H9 (cell line): ENCODE measurements around the gene BOLA3. TPM values are rescaled to one million over a fixed set of nuclear protein-coding genes. Genes with fewer than 3 reads are reported as not detected.

Source experiments
- DNase-seq: peaks from one replicate; pipeline ENCODE4 v3.0.0-alpha.2; 2017
- H2AFZ ChIP-seq: one replicate; pipeline ENCODE4 v1.6.1; 2013; ENCODE audit warnings: mild to moderate bottlenecking, low read length, control low read depth, moderate library complexity
- H2AK5ac ChIP-seq: 2 replicates; pipeline ENCODE4 v1.6.1; 2013; ENCODE audit warnings: low read length, control low read depth, mixed read lengths; ENCODE audit not compliant: insufficient read length
- H2BK120ac ChIP-seq: one replicate; pipeline ENCODE4 v1.6.1; 2013; ENCODE audit warnings: low read depth, mild to moderate bottlenecking, low read length, control low read depth, inconsistent platforms; ENCODE audit not compliant: poor library complexity, severe bottlenecking
- H2BK12ac ChIP-seq: 2 replicates; pipeline ENCODE4 v1.6.1; 2013; ENCODE audit warnings: low read length, control low read depth, mixed read lengths, low read depth; ENCODE audit not compliant: insufficient read length
- H2BK15ac ChIP-seq: 2 replicates; pipeline ENCODE4 v1.6.1; 2013; ENCODE audit warnings: low read depth, low read length, control low read depth
- H2BK20ac ChIP-seq: one replicate; pipeline ENCODE4 v1.6.1; 2013; ENCODE audit warnings: low read depth, mild to moderate bottlenecking, low read length, control low read depth, inconsistent platforms; ENCODE audit not compliant: poor library complexity, severe bottlenecking
- H2BK5ac ChIP-seq: 2 replicates; pipeline ENCODE4 v1.6.1; 2013; ENCODE audit warnings: low read length, control low read depth, mixed read lengths; ENCODE audit not compliant: insufficient read length
- H3K14ac ChIP-seq: 2 replicates; pipeline ENCODE4 v1.6.1; 2013; ENCODE audit warnings: low read length, control low read depth; ENCODE audit not compliant: insufficient read depth
- H3K18ac ChIP-seq: 2 replicates; pipeline ENCODE4 v1.6.1; 2013; ENCODE audit warnings: low read depth, mild to moderate bottlenecking, mixed read lengths, low read length, control low read depth; ENCODE audit not compliant: insufficient read length
- H3K23ac ChIP-seq: 2 replicates; pipeline ENCODE4 v1.6.1; 2013; ENCODE audit warnings: low read length, control low read depth, mixed read lengths, low read depth; ENCODE audit not compliant: insufficient read length
- H3K23me2 ChIP-seq: 2 replicates; pipeline ENCODE4 v1.6.1; 2013; ENCODE audit warnings: low read depth, mild to moderate bottlenecking, mixed read lengths, low read length, control low read depth; ENCODE audit not compliant: insufficient read length, poor library complexity, severe bottlenecking
- H3K27ac ChIP-seq: 2 replicates; pipeline ENCODE4 v1.5.1; 2013; ENCODE audit warnings: low read length, control low read depth, mixed read lengths, low read depth; ENCODE audit not compliant: insufficient read length
- H3K27me3 ChIP-seq: 2 replicates; pipeline ENCODE4 v1.6.1; 2013; ENCODE audit warnings: low read length, control low read depth, inconsistent platforms; ENCODE audit not compliant: insufficient read depth
- H3K4ac ChIP-seq: 2 replicates; pipeline ENCODE4 v1.6.1; 2013; ENCODE audit warnings: low read depth, mild to moderate bottlenecking, control low read depth, inconsistent platforms, low read length, moderate library complexity
- H3K4me1 ChIP-seq: 2 replicates; pipeline ENCODE4 v1.6.1; 2013; ENCODE audit warnings: low read length, control low read depth, inconsistent platforms; ENCODE audit not compliant: insufficient read depth
- H3K4me2 ChIP-seq: 2 replicates; pipeline ENCODE4 v1.6.1; 2013; ENCODE audit warnings: low read length, control low read depth, mixed read lengths; ENCODE audit not compliant: insufficient read length, insufficient read depth
- H3K56ac ChIP-seq: 2 replicates; pipeline ENCODE4 v1.6.1; 2013; ENCODE audit warnings: low read depth, mild to moderate bottlenecking, mixed read lengths, low read length, control low read depth; ENCODE audit not compliant: insufficient read length
- H3K79me1 ChIP-seq: 2 replicates; pipeline ENCODE4 v1.6.1; 2013; ENCODE audit warnings: low read depth, mild to moderate bottlenecking, moderate library complexity, low read length, control low read depth, inconsistent platforms; ENCODE audit not compliant: insufficient read depth, poor library complexity, severe bottlenecking
- H3K79me2 ChIP-seq: 2 replicates; pipeline ENCODE4 v1.6.1; 2013; ENCODE audit warnings: low read length, control low read depth, inconsistent platforms; ENCODE audit not compliant: insufficient read depth
- H3K9ac ChIP-seq: 2 replicates; pipeline ENCODE4 v1.6.1; 2013; ENCODE audit warnings: low read length, control low read depth, mixed read lengths; ENCODE audit not compliant: insufficient read length; ENCODE audit errors: extremely low read depth
- H3K9me3 ChIP-seq: one replicate; pipeline ENCODE4 v1.6.1; 2013; ENCODE audit warnings: low read depth, low read length, inconsistent platforms; ENCODE audit not compliant: control insufficient read depth
- H3T11ph ChIP-seq: one replicate; pipeline ENCODE4 v1.6.1; 2013; ENCODE audit warnings: mild to moderate bottlenecking, low read length, control low read depth, inconsistent platforms
- H4K20me1 ChIP-seq: one replicate; pipeline ENCODE4 v1.6.1; 2013; ENCODE audit not compliant: control insufficient read depth, insufficient read length, insufficient read depth
- H4K5ac ChIP-seq: 2 replicates; pipeline ENCODE4 v1.6.1; 2013; ENCODE audit warnings: low read depth, mild to moderate bottlenecking, mixed read lengths, low read length, control low read depth; ENCODE audit not compliant: insufficient read length
- H4K8ac ChIP-seq: replicated peaks from 2 replicates; pipeline ENCODE4 v1.6.1; 2013; ENCODE audit warnings: low read length, control low read depth, mixed read lengths, low read depth; ENCODE audit not compliant: insufficient read length
- H4K91ac ChIP-seq: 2 replicates; pipeline ENCODE4 v1.6.1; 2013; ENCODE audit warnings: low read depth, mild to moderate bottlenecking, moderate library complexity, mixed read lengths, low read length, control low read depth; ENCODE audit not compliant: insufficient read length
- H3K27ac Mint-ChIP-seq, 3 experiments: 2 replicates in 2 of 3; 3 replicates in 1 of 3; pipeline ENCODE4 v1.8.0; 2020 to 2021; ENCODE audit warnings: mixed read lengths in 3 of 3, mild to moderate bottlenecking in 1 of 3, moderate library complexity in 1 of 3
- H3K27me3 Mint-ChIP-seq: 2 replicates; pipeline ENCODE4 v1.8.0; 2021; ENCODE audit warnings: low read depth, mild to moderate bottlenecking, moderate library complexity, mixed read lengths
- H3K36me3 Mint-ChIP-seq, 3 experiments: 2 replicates in 2 of 3; 3 replicates in 1 of 3; pipeline ENCODE4 v1.8.0; 2020 to 2021; ENCODE audit warnings: low read depth in 3 of 3, mixed read lengths in 3 of 3; ENCODE audit not compliant: insufficient read depth in 1 of 3
- H3K4me1 Mint-ChIP-seq, 2 experiments: 2 replicates each; pipeline ENCODE4 v1.8.0; 2020; ENCODE audit warnings: mixed read lengths in 2 of 2
- H3K4me3 Mint-ChIP-seq, 2 experiments: 2 replicates in 1 of 2; 3 replicates in 1 of 2; pipeline ENCODE4 v1.8.0; 2020 to 2021; ENCODE audit warnings: mild to moderate bottlenecking in 2 of 2, mixed read lengths in 2 of 2, moderate library complexity in 1 of 2
- H3K9me3 Mint-ChIP-seq, 2 experiments: 2 replicates in 1 of 2; 3 replicates in 1 of 2; pipeline ENCODE4 v1.8.0; 2020; ENCODE audit warnings: mild to moderate bottlenecking in 2 of 2, mixed read lengths in 2 of 2, moderate library complexity in 1 of 2
- WGBS: extraction: QIAGEN DNeasy Blood & Tissue Kit; methylation state at CpG from one replicate; pipeline ENCODE4 v1.1.7; 2013; ENCODE audit warnings: missing lambda C conversion rate, low lambda C conversion rate, mixed read lengths; ENCODE audit not compliant: insufficient read length; ENCODE audit errors: extremely low coverage; 5-methylcytosine and 5-hydroxymethylcytosine counted together
- total RNA-seq: library from RNA; stranded (reverse); gene quantifications from 2 replicates; pipeline ENCODE4 v1.2.1, GENCODE V29; 2021
- TF ChIP-seq, protein P1 (sequence below): fragments of 200-600 bp; sonication (generic); conservative IDR thresholded peaks from 3 replicates; pipeline ENCODE4 v1.8.0; 2021; ENCODE audit warnings: antibody characterized with exemption, mild to moderate bottlenecking

The BOLA3 gene
- total RNA-seq, 1 experiment from 2014 or later: 45.0 TPM

DNA sequence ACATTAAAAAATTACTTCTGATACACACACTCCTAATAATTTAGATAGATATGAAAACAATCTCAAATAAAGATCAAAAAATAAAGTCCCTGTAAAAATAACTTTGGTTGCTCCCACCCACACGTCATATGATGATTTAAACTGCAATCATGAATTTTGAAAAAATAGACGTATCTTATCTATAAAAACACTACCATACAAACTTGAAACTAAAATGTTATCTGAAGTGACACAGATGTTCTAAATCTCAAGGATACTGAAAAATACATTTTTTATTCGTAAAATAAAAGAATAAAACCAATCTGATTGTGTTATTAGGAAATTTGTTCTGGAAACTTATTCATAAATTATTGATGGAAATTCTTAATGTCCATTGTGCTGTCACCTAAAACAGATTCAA, 8.1 kb upstream of the BOLA3 start:
- DNase-seq: no peak
- no peaks in the 10 kb centered on the region for H3K4me1 Mint-ChIP-seq
- H2BK15ac ChIP-seq: no peak overlapping the region

More for the DNA sequence above, 8.1 kb upstream of the BOLA3 start:
- Histone ChIP-seq H4K8ac (no peak overlapping the region), H2AK5ac (no peak overlapping the region), H4K91ac (no peak overlapping the region), H3K56ac (no peak overlapping the region), H3K79me1 (no peaks in the 10 kb centered on the region), H2AFZ (no peak overlapping the region), H3T11ph (no peak overlapping the region), H3K9ac (no peak overlapping the region), H3K23me2 (no peaks in the 10 kb centered on the region), H3K4me2 (no peak overlapping the region), H2BK12ac (no peak overlapping the region), H4K5ac (no peak overlapping the region), H3K14ac (no peak overlapping the region), H3K23ac (no peak overlapping the region), H3K4me1 (no peaks in the 10 kb centered on the region), H4K20me1 (no peaks in the 10 kb centered on the region), H3K27me3 (no peaks in the 10 kb centered on the region), H2BK20ac (no peak overlapping the region), H2BK120ac (no peak overlapping the region), H2BK5ac (no peak overlapping the region), H3K18ac (no peak overlapping the region), H3K27ac (no peak overlapping the region), H3K79me2 (no peaks in the 10 kb centered on the region), H3K4ac (no peak overlapping the region), H3K9me3 (no peaks in the 10 kb centered on the region)
- peaks cover 21 to 68% (median 63%) of the 10 kb centered on the region in 3 experiments; a peak in 6 of 7 replicates for H3K36me3 Mint-ChIP-seq
- H3K9me3 Mint-ChIP-seq: no peaks in the 10 kb centered on the region
- no peaks in the 10 kb centered on the region for H3K27me3 Mint-ChIP-seq
- no CpG with 5 or more reads among the region's 3 CpGs for WGBS
- no peak overlapping the region for H3K4me3 Mint-ChIP-seq
- no peak overlapping the region for H3K27ac Mint-ChIP-seq
- TF ChIP-seq, protein P1, sequence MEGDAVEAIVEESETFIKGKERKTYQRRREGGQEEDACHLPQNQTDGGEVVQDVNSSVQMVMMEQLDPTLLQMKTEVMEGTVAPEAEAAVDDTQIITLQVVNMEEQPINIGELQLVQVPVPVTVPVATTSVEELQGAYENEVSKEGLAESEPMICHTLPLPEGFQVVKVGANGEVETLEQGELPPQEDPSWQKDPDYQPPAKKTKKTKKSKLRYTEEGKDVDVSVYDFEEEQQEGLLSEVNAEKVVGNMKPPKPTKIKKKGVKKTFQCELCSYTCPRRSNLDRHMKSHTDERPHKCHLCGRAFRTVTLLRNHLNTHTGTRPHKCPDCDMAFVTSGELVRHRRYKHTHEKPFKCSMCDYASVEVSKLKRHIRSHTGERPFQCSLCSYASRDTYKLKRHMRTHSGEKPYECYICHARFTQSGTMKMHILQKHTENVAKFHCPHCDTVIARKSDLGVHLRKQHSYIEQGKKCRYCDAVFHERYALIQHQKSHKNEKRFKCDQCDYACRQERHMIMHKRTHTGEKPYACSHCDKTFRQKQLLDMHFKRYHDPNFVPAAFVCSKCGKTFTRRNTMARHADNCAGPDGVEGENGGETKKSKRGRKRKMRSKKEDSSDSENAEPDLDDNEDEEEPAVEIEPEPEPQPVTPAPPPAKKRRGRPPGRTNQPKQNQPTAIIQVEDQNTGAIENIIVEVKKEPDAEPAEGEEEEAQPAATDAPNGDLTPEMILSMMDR: no peak
